GM18498 (cell line): ENCODE data around the gene DOCK10.
A peak's percentile ranks its signal among the peaks of the same experiment; 100 is the strongest.

ENCODE experiments used
- ATAC-seq: cut with Tn5 transposase; IDR thresholded peaks from one replicate; pipeline ENCODE4 v1.9.1; 2021; ENCODE audit warnings: mild to moderate bottlenecking, moderate library complexity; ENCODE audit not compliant: unreplicated experiment

Gene DOCK10

GRCh38 chr2:225042800-225043167, 516 bp upstream of the DOCK10 start:
- no peak for ATAC-seq

- peak; percentile 61 for ATAC-seq
Measured at GRCh38 chr2:225041207-225041850, 939 bp downstream of the DOCK10 start.

GRCh38 chr2:225040856-225041206, 1.4 kb downstream of the DOCK10 start:
- peak; percentile 32 for ATAC-seq

- no peak for ATAC-seq
Measured at GRCh38 chr2:225040142-225040541, 2.1 kb downstream of the DOCK10 start.

GRCh38 chr2:225038231-225038523, 4.1 kb downstream of the DOCK10 start:
- ATAC-seq: no peak

GRCh38 chr2:225037415-225038230, 4.6 kb downstream of the DOCK10 start:
- no peak for ATAC-seq

GRCh38 chr2:225036431-225036830, 5.8 kb downstream of the DOCK10 start:
- no peak for ATAC-seq

GRCh38 chr2:225033440-225034318, 8.6 kb downstream of the DOCK10 start:
- no peak for ATAC-seq

GRCh38 chr2:225032246-225032645, 10.0 kb downstream of the DOCK10 start:
- ATAC-seq: no peak

- no peak for ATAC-seq
Measured at GRCh38 chr2:225031599-225031998, 10.7 kb downstream of the DOCK10 start.

GRCh38 chr2:225030893-225031292, 11.4 kb downstream of the DOCK10 start:
- ATAC-seq: no peak

- no peak for ATAC-seq
Measured at GRCh38 chr2:225030203-225030602, 12.1 kb downstream of the DOCK10 start.

- ATAC-seq: no peak
Measured at GRCh38 chr2:225028572-225028971, 13.7 kb downstream of the DOCK10 start.

GRCh38 chr2:225027061-225027762, 15.1 kb downstream of the DOCK10 start:
- ATAC-seq: no peak

GRCh38 chr2:225025917-225026571, 16.2 kb downstream of the DOCK10 start:
- ATAC-seq: no peak

- ATAC-seq: no peak
Measured at GRCh38 chr2:225022188-225022587, 20.1 kb downstream of the DOCK10 start.

- no peak for ATAC-seq
Measured at GRCh38 chr2:225020168-225020849, 22.0 kb downstream of the DOCK10 start.

- ATAC-seq: no peak
Measured at GRCh38 chr2:225019105-225019504, 23.2 kb downstream of the DOCK10 start.

GRCh38 chr2:225017713-225018112, 24.6 kb downstream of the DOCK10 start:
- ATAC-seq: no peak

- no peak for ATAC-seq
Measured at GRCh38 chr2:225017098-225017685, 25.1 kb downstream of the DOCK10 start.
